B cell (primary cell): Measurements from ENCODE around the gene NLRP13. TPM values are rescaled to one million over a fixed set of nuclear protein-coding genes. Genes with fewer than 3 reads are reported as not detected.

ENCODE experiments used
- ATAC-seq: fragments of 200-7000 bp; cut with Tn5 transposase; one replicate; pipeline ENCODE4 v1.10.0; 2021; ENCODE audit warnings: low read depth, mild to moderate bottlenecking, moderate number of reproducible peaks, moderate library complexity
- CTCF ChIA-PET: fragments of 350-600 bp; sonication (Branson Sonifier 250); formaldehyde crosslinking; loops from one replicate; lab custom pipeline; 2021; ENCODE audit warnings: antibody characterized with exemption, inconsistent platforms; lab: Charles Lee
- POLR2A ChIA-PET: fragments of 350-600 bp; sonication (Branson Sonifier 250); formaldehyde crosslinking; loops from one replicate; lab custom pipeline; 2021; ENCODE audit warnings: antibody characterized with exemption; lab: Charles Lee
- DNase-seq: peaks from one replicate; pipeline ENCODE4 v3.0.0; 2013
- H2AFZ ChIP-seq: 2 replicates; pipeline ENCODE4 v1.6.1; 2012; ENCODE audit warnings: mild to moderate bottlenecking, low read depth, low read length; ENCODE audit not compliant: insufficient read depth, poor library complexity, severe bottlenecking
- H3K27ac ChIP-seq, 2 donors: 1 replicate in 1 of 2; 2 replicates in 1 of 2; pipeline ENCODE4 v1.5.1; 2012 to 2013; ENCODE audit warnings: low read length in 2 of 2, mild to moderate bottlenecking in 2 of 2, moderate library complexity in 1 of 2
- H3K27me3 ChIP-seq, 4 experiments: fragments of 200-600 bp in 1 of 4; sonication (generic) in 1 of 4; replicated peaks in 1 of 4; 1 replicate in 2 of 4; 2 replicates in 2 of 4; pipeline versions ENCODE4 v1.6.1 to v1.7.0; 2013 to 2016; ENCODE audit warnings: low read length in 3 of 4, mild to moderate bottlenecking in 2 of 4, mixed read lengths in 1 of 4, moderate library complexity in 1 of 4; ENCODE audit not compliant: insufficient read depth in 4 of 4, control insufficient read depth in 3 of 4; ENCODE audit errors: control extremely low read depth in 1 of 4
- H3K36me3 ChIP-seq, 2 experiments: replicated peaks in 1 of 2; 1 replicate in 1 of 2; 2 replicates in 1 of 2; pipeline versions ENCODE4 v1.6.1 to v1.7.1; 2013; ENCODE audit warnings: low read length in 1 of 2; ENCODE audit not compliant: insufficient read depth in 2 of 2, control insufficient read depth in 1 of 2; ENCODE audit errors: control extremely low read depth in 1 of 2, extremely low read depth in 1 of 2
- H3K4me1 ChIP-seq, 2 donors: fragments of 200-600 bp in 1 of 2; sonication (generic) in 1 of 2; 1 replicate in 1 of 2; 2 replicates in 1 of 2; pipeline versions ENCODE4 v1.5.1 to v1.6.1; 2013 to 2017; ENCODE audit warnings: low read length in 2 of 2; ENCODE audit not compliant: control insufficient read depth in 2 of 2, insufficient read depth in 2 of 2
- H3K4me2 ChIP-seq: replicated peaks from 2 replicates; pipeline ENCODE3; 2012; ENCODE audit warnings: mild to moderate bottlenecking, low read depth, low read length; ENCODE audit not compliant: poor library complexity, severe bottlenecking
- H3K4me3 ChIP-seq, 5 experiments: fragments of 200-600 bp in 1 of 5; sonication (generic) in 1 of 5; 1 replicate in 3 of 5; 2 replicates in 2 of 5; pipeline versions ENCODE4 v1.5.1 to v1.7.0; 2011 to 2016; ENCODE audit warnings: low read length in 4 of 5, mild to moderate bottlenecking in 4 of 5, low read depth in 2 of 5, control low read depth in 1 of 5, moderate library complexity in 1 of 5; ENCODE audit not compliant: insufficient read depth in 1 of 5; ENCODE audit errors: control extremely low read depth in 1 of 5, extremely low read depth in 1 of 5
- H3K79me2 ChIP-seq: fragments of 200-600 bp; sonication (generic); one replicate; pipeline ENCODE4 v1.6.0; 2016; ENCODE audit warnings: low read length; ENCODE audit not compliant: control insufficient read depth, insufficient read depth
- H3K9ac ChIP-seq: fragments of 200-600 bp; sonication (generic); 2 replicates; pipeline ENCODE4 v1.6.1; 2017; ENCODE audit warnings: mild to moderate bottlenecking, low read length, moderate library complexity
- H3K9me3 ChIP-seq, 3 donors: one replicate each; pipeline versions ENCODE4 v1.6.1 to v1.7.1; 2013; ENCODE audit warnings: low read length in 2 of 3; ENCODE audit not compliant: control insufficient read depth in 2 of 3, insufficient read depth in 1 of 3; ENCODE audit errors: control extremely low read depth in 1 of 3
- H4K20me1 ChIP-seq: 2 replicates; pipeline ENCODE4 v1.6.0; 2012; ENCODE audit warnings: mild to moderate bottlenecking, low read length; ENCODE audit not compliant: insufficient read depth, control insufficient read depth, poor library complexity, severe bottlenecking
- H3K27ac Mint-ChIP-seq: one replicate; pipeline ENCODE4 v1.8.0; 2021; ENCODE audit warnings: mixed read lengths
- H3K27me3 Mint-ChIP-seq: one replicate; pipeline ENCODE4 v1.8.0; 2021; ENCODE audit warnings: mixed read lengths
- H3K4me1 Mint-ChIP-seq: one replicate; pipeline ENCODE4 v1.8.0; 2021; ENCODE audit warnings: mixed read lengths
- H3K4me3 Mint-ChIP-seq: one replicate; pipeline ENCODE4 v1.8.0; 2021; ENCODE audit warnings: mixed read lengths
- H3K9me3 Mint-ChIP-seq: one replicate; pipeline ENCODE4 v1.8.0; 2022; ENCODE audit warnings: mixed read lengths; ENCODE audit not compliant: insufficient read depth
- EZH2 ChIP-seq: IDR thresholded peaks from 2 replicates; pipeline ENCODE4 v1.6.1; 2012; ENCODE audit warnings: borderline replicate concordance, low read depth, mild to moderate bottlenecking, moderate library complexity, low read length; ENCODE audit not compliant: insufficient read depth, poor library complexity, severe bottlenecking
- WGBS: methylation state at CpG from one replicate; pipeline ENCODE4 v1.1.5; 2013; ENCODE audit warnings: missing lambda C conversion rate; ENCODE audit not compliant: insufficient coverage; 5-methylcytosine and 5-hydroxymethylcytosine counted together
- intact Hi-C: fragments of 100-400 bp; cut with micrococcal nuclease; formaldehyde crosslinking; loops from one replicate; pipeline ENCODE4 v1.10.0; 2022
- polyA plus RNA-seq: library from polyadenylated mRNA; depleted of rRNA; stranded (reverse); fragments of >200 nt; gene quantifications from 2 replicates; pipeline ENCODE4 v1.2.3, GENCODE V29; 2012
- total RNA-seq, 2 donors: library from RNA; stranded (reverse); fragments of 120-200 nt in 1 of 2; gene quantifications; 1 replicate in 1 of 2; 2 replicates in 1 of 2; pipeline versions ENCODE4 v1.2.3 to v1.2.4, GENCODE V29; 2013 to 2022
- TF ChIP-seq, protein P1 (sequence below): fragments of 200-600 bp; IDR thresholded peaks from one replicate; pipeline ENCODE4 v1.8.0; 2022; ENCODE audit warnings: antibody characterized with exemption, mild to moderate bottlenecking

NLRP13 gene
- total and polyA plus RNA-seq, 2 donors (not counting 1 experiment from before 2014, with no cell fraction given): not detected

- TF ChIP-seq, protein P1, sequence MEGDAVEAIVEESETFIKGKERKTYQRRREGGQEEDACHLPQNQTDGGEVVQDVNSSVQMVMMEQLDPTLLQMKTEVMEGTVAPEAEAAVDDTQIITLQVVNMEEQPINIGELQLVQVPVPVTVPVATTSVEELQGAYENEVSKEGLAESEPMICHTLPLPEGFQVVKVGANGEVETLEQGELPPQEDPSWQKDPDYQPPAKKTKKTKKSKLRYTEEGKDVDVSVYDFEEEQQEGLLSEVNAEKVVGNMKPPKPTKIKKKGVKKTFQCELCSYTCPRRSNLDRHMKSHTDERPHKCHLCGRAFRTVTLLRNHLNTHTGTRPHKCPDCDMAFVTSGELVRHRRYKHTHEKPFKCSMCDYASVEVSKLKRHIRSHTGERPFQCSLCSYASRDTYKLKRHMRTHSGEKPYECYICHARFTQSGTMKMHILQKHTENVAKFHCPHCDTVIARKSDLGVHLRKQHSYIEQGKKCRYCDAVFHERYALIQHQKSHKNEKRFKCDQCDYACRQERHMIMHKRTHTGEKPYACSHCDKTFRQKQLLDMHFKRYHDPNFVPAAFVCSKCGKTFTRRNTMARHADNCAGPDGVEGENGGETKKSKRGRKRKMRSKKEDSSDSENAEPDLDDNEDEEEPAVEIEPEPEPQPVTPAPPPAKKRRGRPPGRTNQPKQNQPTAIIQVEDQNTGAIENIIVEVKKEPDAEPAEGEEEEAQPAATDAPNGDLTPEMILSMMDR: no peak
- no peak for TF ChIP-seq EZH2
- Histone ChIP-seq H3K4me3 (no peak overlapping the region), H3K9ac (no peak overlapping the region), H3K4me1 (no peaks in the 10 kb centered on the region), H3K79me2 (no peaks in the 10 kb centered on the region), H2AFZ (no peak overlapping the region), H3K36me3 (no peaks in the 10 kb centered on the region), H3K4me2 (no peak overlapping the region), H3K9me3 (peaks cover 0 to 14% (median 0%) of the 10 kb centered on the region in 3 donors), H4K20me1 (no peaks in the 10 kb centered on the region), H3K27ac (no peak overlapping the region), H3K27me3 (no peaks in the 10 kb centered on the region)
- CTCF ChIA-PET: no interaction called here
- 80% methylated on average over 1 of the region's 6 CpGs for WGBS
- no peaks in the 10 kb centered on the region for H3K9me3 Mint-ChIP-seq
- DNase-seq (no peak), ATAC-seq (no peak)
- POLR2A ChIA-PET: no interaction called here
- intact Hi-C loops: no loop called here
- no peak overlapping the region for H3K27ac Mint-ChIP-seq
- no peaks in the 10 kb centered on the region for H3K4me1 Mint-ChIP-seq
- H3K4me3 Mint-ChIP-seq: no peak overlapping the region
- no peaks in the 10 kb centered on the region for H3K27me3 Mint-ChIP-seq
Measured at GRCh38 chr19:55959996-55960675, 28.0 kb upstream of the NLRP13 start.

DNA sequence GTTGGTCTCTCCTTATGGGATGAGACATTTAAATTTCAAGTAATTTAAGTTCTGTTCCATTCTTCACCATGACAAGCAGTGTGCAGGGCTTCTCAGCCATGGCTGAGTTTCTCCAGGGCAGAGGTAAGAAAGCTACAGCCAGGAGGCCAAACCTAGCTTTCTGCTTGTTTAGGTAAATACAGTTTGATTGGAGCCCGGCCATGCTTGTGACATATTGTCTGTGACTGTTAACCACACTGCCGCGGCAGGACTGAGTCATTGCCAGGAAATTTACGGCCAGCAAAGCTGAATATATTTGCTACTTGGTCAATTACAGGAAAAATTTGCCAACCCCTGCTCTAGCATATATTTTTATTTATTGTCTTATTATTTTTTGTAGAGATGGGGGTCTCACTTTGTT is 26.2 kb upstream of the NLRP13 start:
- no peak overlapping the region for H3K27ac ChIP-seq
- no peaks in the 10 kb centered on the region for H3K27me3 ChIP-seq
- DNase-seq (no peak), ATAC-seq (no peak)
- H3K9ac ChIP-seq: no peak overlapping the region
- H3K9me3 ChIP-seq: peaks cover 0 to 16% (median 0%) of the 10 kb centered on the region in 3 donors
- no peaks in the 10 kb centered on the region for H3K27me3 Mint-ChIP-seq
- H2AFZ ChIP-seq: no peak overlapping the region
- TF ChIP-seq, protein P1: no peak
- TF ChIP-seq EZH2: no peak
- H3K4me3 Mint-ChIP-seq: no peak overlapping the region
- no peaks in the 10 kb centered on the region for H3K9me3 Mint-ChIP-seq
- CTCF ChIA-PET: no interaction called here
- H3K4me1 Mint-ChIP-seq: no peaks in the 10 kb centered on the region
- no peaks in the 10 kb centered on the region for H3K79me2 ChIP-seq
- no peak overlapping the region for H3K4me2 ChIP-seq
- H4K20me1 ChIP-seq: no peaks in the 10 kb centered on the region
- H3K27ac Mint-ChIP-seq: no peak overlapping the region
- H3K36me3 ChIP-seq: no peaks in the 10 kb centered on the region
- 80% methylated on average over 1 of the region's 4 CpGs for WGBS
- no peak overlapping the region for H3K4me3 ChIP-seq
- POLR2A ChIA-PET: no interaction called here
- intact Hi-C loops: no loop called here
- H3K4me1 ChIP-seq: no peaks in the 10 kb centered on the region
